ENCODE data around the gene STEAP1.

The STEAP1 gene

GRCh38 chr7:90210475-90210874 lies 56.2 kb downstream of the STEAP1 start:
- intact Hi-C loops (cut with DNase I), result loop anchor here (10.0 kb wide), 1 partner anchor 56 kb away; the partner anchor contains the start of gene STEAP1
- no peak for DNase-seq

GRCh38 chr7:90210981-90211380 lies 56.7 kb downstream of the STEAP1 start:
- intact Hi-C loops (cut with DNase I), result loop anchor here (10.0 kb wide), 1 partner anchor 56 kb away; the partner anchor contains the start of gene STEAP1
- peak in 2 of 10 donors; percentile 7 to 69 for DNase-seq

GRCh38 chr7:90211391-90212148 lies 57.3 kb downstream of the STEAP1 start, which contains the start of gene STEAP2:
Gene STEAP2 (plus strand): TSS chr7:90211740. CDS start chr7:90225083, 13,343 bp downstream.
- DNase-seq, result peak; percentile 55 to 97 (median 86)
- intact Hi-C loops (cut with DNase I), result loop anchor here (10.0 kb wide), 1 partner anchor 57 kb away; the partner anchor contains the start of gene STEAP1

GRCh38 chr7:90212149-90212495 lies 57.9 kb downstream of the STEAP1 start:
- intact Hi-C loops (cut with DNase I), result loop anchor here (10.0 kb wide), 1 partner anchor 57 kb away; the partner anchor contains the start of gene STEAP1

GRCh38 chr7:90213521-90213920 lies 59.3 kb downstream of the STEAP1 start:
- DNase-seq, result no peak
- intact Hi-C loops (cut with DNase I), result loop anchor here (10.0 kb wide), 1 partner anchor 59 kb away; the partner anchor contains the start of gene STEAP1

More at GRCh38 chr7:90212149-90212495, 57.9 kb downstream of the STEAP1 start:
- no peak for DNase-seq
